Effector memory CD8-positive, alpha-beta T cell (primary cell): ENCODE data around the gene TMEM33.
A peak's percentile ranks its signal among the peaks of the same experiment; 100 is the strongest.

Source experiments
- ATAC-seq: fragments of 150-1000 bp; cut with Tn5 transposase; replicated peaks from 2 replicates; pipeline ENCODE4 v1.10.0; 2021; ENCODE audit warnings: mild to moderate bottlenecking, moderate library complexity
- DNase-seq, 3 experiments: peaks; one replicate each; pipeline ENCODE4 v3.0.0; 2021
- H3K27ac Mint-ChIP-seq, 2 donors: one replicate each; pipeline ENCODE4 v1.8.0; 2022; ENCODE audit warnings: mild to moderate bottlenecking in 2 of 2, mixed read lengths in 2 of 2, moderate library complexity in 2 of 2
- H3K27me3 Mint-ChIP-seq, 2 donors: one replicate each; pipeline ENCODE4 v1.8.0; 2022; ENCODE audit warnings: mixed read lengths in 2 of 2
- H3K36me3 Mint-ChIP-seq: one replicate; pipeline ENCODE4 v1.8.0; 2022; ENCODE audit warnings: mild to moderate bottlenecking, moderate library complexity, mixed read lengths; ENCODE audit not compliant: insufficient read depth
- H3K4me1 Mint-ChIP-seq, 2 donors: one replicate each; pipeline ENCODE4 v1.8.0; 2022; ENCODE audit warnings: low read depth in 2 of 2, mixed read lengths in 2 of 2
- H3K4me3 Mint-ChIP-seq, 2 donors: one replicate each; pipeline ENCODE4 v1.8.0; 2022; ENCODE audit warnings: mild to moderate bottlenecking in 2 of 2, mixed read lengths in 2 of 2, moderate library complexity in 2 of 2
- H3K9me3 Mint-ChIP-seq, 2 donors: one replicate each; pipeline ENCODE4 v1.8.0; 2022; ENCODE audit warnings: mixed read lengths in 2 of 2

The TMEM33 gene

DNA sequence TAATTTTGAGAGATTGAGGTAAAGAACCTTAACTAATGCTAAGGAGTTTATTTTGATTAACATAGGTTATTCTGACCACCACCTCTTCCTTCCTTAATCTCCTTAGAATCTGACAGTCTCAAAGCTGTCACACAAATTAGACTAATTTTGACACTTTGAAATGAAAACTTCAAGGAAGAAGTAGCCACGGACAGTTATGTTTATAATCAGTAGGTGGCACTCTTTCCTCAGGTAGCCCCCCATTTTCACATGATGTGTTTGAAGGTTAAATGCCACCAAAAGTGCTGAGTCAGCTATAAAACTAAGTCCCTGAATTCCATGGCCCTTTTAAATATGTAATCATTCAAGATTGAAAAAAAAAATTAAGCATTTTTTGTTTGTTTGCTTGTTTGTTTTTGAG is 22.4 kb downstream of the TMEM33 start:
- Mint-ChIP-seq H3K9me3 (no peaks in the 10 kb centered on the region), H3K4me3 (no peak overlapping the region), H3K4me1 (peaks cover 0 to 4% of the 10 kb centered on the region in 2 donors), H3K27ac (no peak overlapping the region), H3K36me3 (peaks cover 25% of the 10 kb centered on the region), H3K27me3 (no peaks in the 10 kb centered on the region)
- DNase-seq (peak in 1 of 3 experiments; percentile 6), ATAC-seq (peak; percentile 39)

DNA sequence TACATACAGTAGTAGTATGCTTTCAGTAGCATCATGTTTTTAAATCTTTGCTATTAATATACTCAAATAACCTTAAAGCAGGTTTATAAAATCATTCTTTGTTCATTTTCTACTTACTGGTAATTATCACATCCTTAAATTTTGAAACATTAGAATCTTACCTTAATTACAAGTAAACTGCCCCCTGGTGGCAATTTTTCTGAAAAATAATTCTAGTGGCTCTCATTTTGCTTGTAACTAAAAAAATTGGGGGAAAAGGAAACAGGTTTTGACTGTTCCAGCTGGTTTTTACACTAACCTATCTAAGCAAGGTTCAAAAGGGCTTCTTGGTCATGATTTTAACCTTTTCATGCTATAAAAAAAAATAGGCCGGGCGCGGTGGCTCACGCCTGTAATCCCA is 27.9 kb downstream of the TMEM33 start:
- DNase-seq, result peak in 1 of 3 experiments; percentile 6
- no peaks in the 10 kb centered on the region for H3K36me3 Mint-ChIP-seq
- H3K27me3 Mint-ChIP-seq, result no peaks in the 10 kb centered on the region
- no peak for ATAC-seq
- H3K4me3 Mint-ChIP-seq, result no peak overlapping the region
- H3K4me1 Mint-ChIP-seq, result no peaks in the 10 kb centered on the region
- H3K27ac Mint-ChIP-seq, result no peak overlapping the region
- H3K9me3 Mint-ChIP-seq, result peaks cover 0 to 3% of the 10 kb centered on the region in 2 donors

DNA sequence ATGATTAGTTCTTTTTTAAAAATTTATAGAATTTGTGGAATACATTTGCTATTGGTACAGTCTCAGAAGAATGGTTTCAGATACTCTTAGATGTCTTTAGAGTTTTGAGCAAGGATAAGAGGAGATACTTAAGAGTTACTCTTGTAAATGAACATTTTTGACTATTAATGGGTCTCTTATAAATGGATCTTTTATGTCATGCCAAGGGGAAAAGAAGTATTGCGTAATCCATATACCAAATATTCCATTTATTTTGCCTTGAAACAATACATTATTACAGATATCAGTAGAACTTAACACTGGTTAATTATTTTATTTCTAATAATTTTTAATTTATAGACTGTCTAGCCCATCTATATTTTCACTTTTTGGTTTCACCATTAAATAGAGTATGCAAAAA is 29.2 kb downstream of the TMEM33 start:
- Mint-ChIP-seq H3K4me1 (no peaks in the 10 kb centered on the region), H3K27ac (no peak overlapping the region), H3K4me3 (no peak overlapping the region), H3K27me3 (no peaks in the 10 kb centered on the region), H3K9me3 (peaks cover 0 to 6% of the 10 kb centered on the region in 2 donors), H3K36me3 (no peaks in the 10 kb centered on the region)
- ATAC-seq (no peak), DNase-seq (no peak)

DNA sequence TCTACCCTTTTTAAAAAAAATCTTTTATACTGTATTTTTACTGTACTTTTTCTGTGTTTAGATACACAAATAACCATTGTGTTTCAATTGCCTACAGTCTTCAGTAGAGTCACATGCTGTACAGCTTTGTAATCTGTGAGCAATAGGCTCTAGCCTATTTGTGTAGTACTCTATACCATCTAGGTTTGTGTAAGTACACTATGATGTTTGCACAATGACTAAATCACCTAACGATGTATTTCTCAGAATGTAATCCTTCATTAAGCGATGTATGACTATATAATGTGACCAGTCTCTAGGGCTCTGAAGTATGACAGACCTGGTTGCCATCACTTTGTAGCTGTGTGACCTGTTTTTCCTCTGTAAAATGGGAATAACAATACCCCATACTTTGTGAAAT is 32.2 kb downstream of the TMEM33 start:
- ATAC-seq, result no peak
- H3K27me3 Mint-ChIP-seq, result peaks cover 5 to 9% of the 10 kb centered on the region in 2 donors
- no peak overlapping the region for H3K27ac Mint-ChIP-seq
- DNase-seq, result no peak
- no peaks in the 10 kb centered on the region for H3K36me3 Mint-ChIP-seq
- no peak overlapping the region for H3K4me3 Mint-ChIP-seq
- no peaks in the 10 kb centered on the region for H3K4me1 Mint-ChIP-seq
- peaks cover 0 to 6% of the 10 kb centered on the region in 2 donors for H3K9me3 Mint-ChIP-seq

DNA sequence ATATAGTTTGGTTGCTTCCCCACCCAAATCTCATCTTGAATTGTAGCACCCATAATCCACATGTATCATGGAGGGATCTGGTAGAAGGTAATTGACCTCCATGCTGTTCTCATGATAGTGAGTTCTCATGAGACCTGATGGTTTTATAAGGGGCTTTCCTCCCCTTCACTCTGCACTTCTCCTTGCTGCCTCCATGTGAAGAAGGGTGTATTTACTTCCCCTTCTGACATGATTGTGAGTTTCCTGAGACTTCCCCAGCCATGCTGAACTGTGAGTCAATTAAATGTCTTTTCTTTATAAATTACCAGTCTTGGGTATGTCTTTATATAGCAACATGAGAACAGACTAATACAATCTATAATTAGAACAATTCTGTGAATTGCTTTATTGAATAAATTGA is 34.4 kb downstream of the TMEM33 start:
- H3K27me3 Mint-ChIP-seq, result peaks cover 10 to 12% of the 10 kb centered on the region in 2 donors
- no peak for ATAC-seq
- H3K4me3 Mint-ChIP-seq, result no peak overlapping the region
- H3K27ac Mint-ChIP-seq, result no peak overlapping the region
- DNase-seq, result no peak
- H3K4me1 Mint-ChIP-seq, result no peaks in the 10 kb centered on the region
- no peaks in the 10 kb centered on the region for H3K36me3 Mint-ChIP-seq
- peaks cover 0 to 6% of the 10 kb centered on the region in 2 donors for H3K9me3 Mint-ChIP-seq

DNA sequence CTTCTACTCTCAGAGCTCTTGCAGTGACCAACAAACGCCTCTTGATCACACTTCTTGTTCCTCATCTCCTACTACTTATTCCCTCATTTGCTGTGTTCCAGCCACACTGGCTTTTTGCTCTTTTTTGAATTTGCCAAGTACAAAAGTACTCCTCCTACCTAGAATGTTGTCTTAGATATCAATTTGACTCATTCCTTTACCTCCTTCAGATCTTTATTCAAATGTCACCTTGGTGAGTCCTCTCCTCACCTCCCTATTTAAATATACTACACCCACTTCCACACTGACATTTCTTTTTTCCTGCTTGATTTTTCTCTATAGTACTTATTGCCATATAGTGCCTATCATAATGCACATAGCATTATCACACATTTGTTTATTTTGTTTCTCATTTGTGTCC is 40.1 kb downstream of the TMEM33 start:
- ATAC-seq (no peak), DNase-seq (no peak)
- Mint-ChIP-seq H3K27ac (no peak overlapping the region), H3K9me3 (no peaks in the 10 kb centered on the region), H3K4me3 (no peak overlapping the region), H3K36me3 (no peaks in the 10 kb centered on the region), H3K27me3 (peaks cover 19 to 29% of the 10 kb centered on the region in 2 donors), H3K4me1 (no peaks in the 10 kb centered on the region)

DNA sequence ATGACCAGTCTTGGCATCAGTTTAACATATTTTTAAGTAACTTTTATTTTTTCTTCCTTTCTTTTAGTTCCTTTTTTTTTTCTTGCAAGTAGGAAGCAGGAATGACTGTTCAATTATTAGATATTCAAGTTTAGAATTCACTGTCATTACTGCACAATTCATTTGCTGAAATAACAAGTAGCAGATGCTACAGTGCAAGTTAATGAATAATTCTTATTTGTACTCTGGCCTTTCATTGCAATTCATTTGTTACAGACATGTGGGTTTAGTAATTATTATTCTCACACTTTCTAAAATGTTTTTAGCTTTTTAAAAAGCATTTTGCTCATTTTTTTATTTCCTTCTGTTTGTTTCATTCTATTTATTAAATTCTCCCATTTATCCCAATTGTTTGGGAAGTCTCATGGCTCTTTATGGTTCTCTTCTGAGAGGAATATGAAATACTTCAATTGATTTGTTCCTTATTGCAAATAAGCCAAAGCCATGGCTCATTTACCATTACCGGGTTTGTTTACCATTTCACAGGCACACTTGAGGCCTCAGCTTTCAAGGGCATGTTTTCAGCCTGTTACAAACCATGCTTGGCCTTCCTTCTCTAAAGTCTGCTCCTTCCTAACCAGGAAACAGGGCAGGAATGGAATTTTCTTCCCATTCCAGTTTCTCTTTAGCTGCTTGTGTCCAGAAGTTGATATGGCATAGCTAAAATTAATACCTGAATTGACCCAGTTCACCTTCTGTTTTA is 41.7 kb downstream of the TMEM33 start:
- Mint-ChIP-seq H3K9me3 (no peaks in the 10 kb centered on the region), H3K4me3 (no peak overlapping the region), H3K4me1 (no peaks in the 10 kb centered on the region), H3K27ac (no peak overlapping the region), H3K27me3 (peaks cover 14 to 28% of the 10 kb centered on the region in 2 donors), H3K36me3 (no peaks in the 10 kb centered on the region)
- ATAC-seq, result no peak
- DNase-seq, result no peak

DNA sequence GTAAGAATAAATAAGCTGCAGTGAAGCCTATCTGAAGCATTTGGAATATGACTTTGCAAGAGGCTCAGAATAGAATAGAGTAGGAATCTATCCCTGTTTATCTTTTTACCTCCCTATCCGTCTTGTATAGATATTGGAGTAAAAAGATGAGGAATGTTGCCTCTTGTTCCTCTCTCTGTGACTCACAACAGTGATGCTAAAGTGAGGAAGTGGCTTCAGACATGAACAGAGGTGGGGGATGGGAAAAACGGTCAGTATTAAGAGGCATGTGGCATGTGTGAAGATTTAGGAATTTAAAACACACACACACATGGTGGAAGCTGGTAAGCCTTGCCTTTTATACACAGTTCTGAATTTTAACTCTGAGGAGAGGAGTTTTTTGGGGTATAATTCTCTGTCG is 42.5 kb downstream of the TMEM33 start:
- no peaks in the 10 kb centered on the region for H3K9me3 Mint-ChIP-seq
- no peak for ATAC-seq
- no peak overlapping the region for H3K27ac Mint-ChIP-seq
- no peaks in the 10 kb centered on the region for H3K4me1 Mint-ChIP-seq
- H3K27me3 Mint-ChIP-seq, result peaks cover 8 to 23% of the 10 kb centered on the region in 2 donors
- no peak overlapping the region for H3K4me3 Mint-ChIP-seq
- H3K36me3 Mint-ChIP-seq, result no peaks in the 10 kb centered on the region
- DNase-seq, result no peak

DNA sequence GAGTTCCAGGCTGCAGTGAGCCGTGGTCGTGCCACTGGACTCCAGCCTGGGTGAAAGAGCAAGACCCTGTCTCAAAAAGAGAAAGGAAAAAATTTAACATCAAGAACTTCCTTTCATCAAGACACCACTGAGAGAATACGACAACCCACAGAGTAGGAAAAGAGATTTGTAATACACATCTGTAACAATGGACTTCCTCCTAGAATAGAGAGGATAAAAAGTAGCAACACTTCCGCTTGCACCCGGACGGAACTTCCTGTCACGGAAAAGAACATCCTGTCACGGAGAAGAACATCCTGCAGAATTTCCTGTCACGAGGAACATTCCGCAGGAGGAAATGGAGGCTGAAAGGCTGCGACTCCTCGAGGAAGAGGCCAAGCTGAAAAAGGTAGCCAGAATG is 46.2 kb downstream of the TMEM33 start, which contains the start of gene DCAF4L1:
DCAF4L1 (plus strand) TSS at position 301 of the 400 bp plus-strand sequence; CDS start at position 338, 37 bp downstream.
- Mint-ChIP-seq H3K9me3 (no peaks in the 10 kb centered on the region), H3K4me1 (no peaks in the 10 kb centered on the region), H3K36me3 (no peaks in the 10 kb centered on the region), H3K27me3 (peaks cover 8 to 17% of the 10 kb centered on the region in 2 donors), H3K27ac (no peak within 1 kb of the TSS), H3K4me3 (no peak within 1 kb of the TSS)
- DNase-seq (no peak), ATAC-seq (no peak)

DNA sequence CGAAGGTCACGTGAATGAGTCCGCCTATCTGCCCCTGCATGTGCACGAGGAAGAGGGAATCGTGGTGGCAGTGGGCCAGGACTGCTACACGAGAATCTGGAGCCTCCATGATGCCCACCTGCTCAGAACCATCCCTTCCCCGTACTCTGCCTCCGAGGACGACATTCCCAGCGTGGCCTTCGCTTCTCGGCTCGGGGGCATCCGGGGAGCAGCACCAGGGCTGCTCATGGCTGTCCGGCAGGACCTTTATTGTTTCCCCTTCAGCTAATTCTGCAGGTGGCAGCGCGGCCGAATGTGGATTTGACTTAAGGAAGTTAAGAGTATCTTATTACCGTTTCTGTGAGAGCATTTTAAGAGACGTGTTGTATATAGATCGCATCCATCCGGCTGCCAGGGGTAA is 47.5 kb downstream of the TMEM33 start:
- DNase-seq (no peak), ATAC-seq (no peak)
- no peak overlapping the region for H3K4me3 Mint-ChIP-seq
- no peaks in the 10 kb centered on the region for H3K4me1 Mint-ChIP-seq
- H3K27ac Mint-ChIP-seq, result no peak overlapping the region
- no peaks in the 10 kb centered on the region for H3K9me3 Mint-ChIP-seq
- H3K36me3 Mint-ChIP-seq, result no peaks in the 10 kb centered on the region
- peaks cover 5 to 8% of the 10 kb centered on the region in 2 donors for H3K27me3 Mint-ChIP-seq

DNA sequence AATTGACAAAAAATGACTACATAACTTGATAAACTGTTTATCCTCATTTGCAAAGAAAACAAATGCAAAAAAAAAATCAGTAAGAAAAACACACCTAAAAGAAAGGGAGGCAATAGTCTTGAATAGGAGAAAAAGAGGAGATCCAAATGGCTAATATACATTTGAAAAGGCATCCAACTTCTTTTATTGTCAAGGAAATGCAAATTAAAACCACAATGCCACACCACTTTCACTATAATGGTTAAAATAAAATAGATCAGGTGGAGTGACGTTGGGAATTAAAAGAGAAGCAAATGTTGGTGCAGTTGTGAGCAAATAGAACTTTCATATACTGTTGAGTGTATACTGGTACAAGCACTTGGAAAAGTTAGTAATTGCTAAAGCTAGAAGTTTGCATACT is 49.9 kb downstream of the TMEM33 start:
- DNase-seq, result no peak
- peaks cover 3% of the 10 kb centered on the region for H3K36me3 Mint-ChIP-seq
- H3K4me3 Mint-ChIP-seq, result no peak overlapping the region
- H3K4me1 Mint-ChIP-seq, result peaks cover 6 to 8% of the 10 kb centered on the region in 2 donors
- no peak for ATAC-seq
- H3K27me3 Mint-ChIP-seq, result no peaks in the 10 kb centered on the region
- H3K9me3 Mint-ChIP-seq, result no peaks in the 10 kb centered on the region
- no peak overlapping the region for H3K27ac Mint-ChIP-seq

DNA sequence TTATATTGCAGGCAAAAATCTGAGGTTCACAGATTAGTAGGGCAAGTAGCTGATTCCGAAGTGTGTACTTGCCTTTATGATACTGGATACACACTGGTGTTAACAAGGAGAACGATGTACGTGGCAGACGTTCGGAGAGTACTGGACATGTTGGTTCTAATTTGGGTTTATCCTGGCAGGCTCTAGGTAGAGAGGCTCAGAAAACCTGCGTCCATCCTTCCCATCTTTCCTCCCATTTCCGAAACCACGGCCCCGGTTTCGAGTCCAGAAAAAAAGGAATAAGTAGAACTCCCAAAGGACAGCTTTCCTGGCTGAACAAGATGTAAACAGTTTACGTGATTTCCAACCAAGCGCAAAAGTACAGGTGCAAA is 54.8 kb downstream of the TMEM33 start:
- ATAC-seq, result peak; percentile 11
- Mint-ChIP-seq H3K36me3 (peaks cover 13% of the 10 kb centered on the region), H3K4me3 (peak overlapping the region; percentile 93 to 95), H3K27ac (peak overlapping the region; percentile 96 to 99), H3K4me1 (peaks cover 15 to 21% of the 10 kb centered on the region in 2 donors), H3K27me3 (no peaks in the 10 kb centered on the region), H3K9me3 (no peaks in the 10 kb centered on the region)
- peak in 1 of 3 experiments; percentile 3 for DNase-seq

DNA sequence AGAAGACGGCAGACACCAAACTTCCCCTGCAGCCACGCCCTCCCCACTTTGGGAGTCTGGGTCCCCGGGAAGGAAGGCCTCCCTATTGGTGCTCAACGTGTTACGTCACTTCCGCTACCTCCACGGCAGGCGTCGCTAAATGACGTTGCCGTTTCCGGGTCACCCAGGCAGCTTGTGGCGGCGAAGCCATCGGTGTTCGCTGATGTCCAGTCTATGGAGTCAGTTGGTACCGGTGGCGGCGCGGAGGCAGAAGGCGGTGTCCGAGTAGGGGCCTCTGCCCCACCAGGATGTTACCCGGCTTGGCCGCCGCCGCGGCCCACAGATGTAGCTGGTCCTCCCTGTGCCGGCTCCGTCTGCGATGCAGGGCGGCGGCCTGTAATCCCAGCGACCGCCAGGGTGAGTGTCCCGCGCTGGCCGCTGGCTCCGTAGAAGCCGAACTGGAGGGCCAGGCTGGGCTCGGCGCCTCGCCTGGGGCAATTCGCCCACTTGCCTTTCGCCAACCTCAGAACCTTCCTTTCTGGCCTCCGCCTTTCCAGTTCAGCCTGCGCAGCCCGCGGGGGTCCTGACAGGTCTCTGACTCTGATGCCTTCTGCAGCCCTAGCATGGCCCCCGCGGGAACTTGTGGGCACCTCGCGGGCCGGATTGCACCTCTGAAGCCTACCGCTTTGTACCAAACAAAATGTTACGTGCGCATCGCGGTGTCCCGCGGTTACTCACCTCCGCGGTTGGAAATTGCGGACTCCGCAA is 55.3 kb downstream of the TMEM33 start, which contains the start of gene SLC30A9:
SLC30A9 (plus strand) TSS at position 166 of the 747 bp plus-strand sequence; CDS start at position 288, 122 bp downstream.
- peak; percentile 94 for ATAC-seq
- DNase-seq, result peak; percentile 91 to 92 (median 91)
- H3K4me3 Mint-ChIP-seq, result peak within 1 kb of the TSS; percentile 93 to 95
- no peaks in the 10 kb centered on the region for H3K9me3 Mint-ChIP-seq
- peak within 1 kb of the TSS; percentile 96 to 99 for H3K27ac Mint-ChIP-seq
- H3K4me1 Mint-ChIP-seq, result peaks cover 17 to 25% of the 10 kb centered on the region in 2 donors
- H3K27me3 Mint-ChIP-seq, result no peaks in the 10 kb centered on the region
- peaks cover 13% of the 10 kb centered on the region for H3K36me3 Mint-ChIP-seq
